NB4 (cell line): ENCODE data around the gene STRN4.

Source experiments
- CTCF ChIP-seq: IDR thresholded peaks from one replicate; pipeline ENCODE4 v1.5.1; 2012; ENCODE audit warnings: low read depth, low read length
- POLR2A ChIP-seq: IDR thresholded peaks from 2 replicates; pipeline ENCODE4 v1.6.1; 2011; ENCODE audit warnings: mild to moderate bottlenecking; ENCODE audit not compliant: insufficient read length; ENCODE audit errors: extremely low read depth
- TF ChIP-seq, protein P1 (sequence below): IDR thresholded peaks from 2 replicates; pipeline ENCODE4 v1.6.1; 2011; ENCODE audit warnings: low read depth, low read length

DNA sequence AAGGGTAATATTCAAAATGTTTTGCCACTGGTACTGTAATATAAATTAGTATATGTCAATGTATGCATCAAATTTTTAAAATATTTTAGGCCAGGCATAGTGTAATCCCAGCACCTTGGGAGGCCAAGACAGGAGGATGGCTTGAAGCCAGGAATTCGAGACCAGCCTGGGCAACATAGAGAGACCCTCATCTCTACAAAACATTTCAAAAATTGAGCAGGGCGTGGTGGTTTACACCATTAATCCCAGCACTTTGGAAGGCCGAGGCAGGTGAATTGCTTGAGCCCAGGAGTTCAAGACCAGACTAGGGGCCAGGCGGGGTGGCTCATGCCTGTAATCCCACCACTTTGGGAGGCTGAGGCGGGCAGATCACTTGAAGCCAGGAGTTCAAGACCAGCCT is 14.1 kb upstream of the STRN4 start:
- no peak for TF ChIP-seq CTCF
- TF ChIP-seq POLR2A: no peak
- TF ChIP-seq, protein P1, sequence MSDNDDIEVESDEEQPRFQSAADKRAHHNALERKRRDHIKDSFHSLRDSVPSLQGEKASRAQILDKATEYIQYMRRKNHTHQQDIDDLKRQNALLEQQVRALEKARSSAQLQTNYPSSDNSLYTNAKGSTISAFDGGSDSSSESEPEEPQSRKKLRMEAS: no peak
